ENCODE measurements around the gene B3GNT2.

DNA sequence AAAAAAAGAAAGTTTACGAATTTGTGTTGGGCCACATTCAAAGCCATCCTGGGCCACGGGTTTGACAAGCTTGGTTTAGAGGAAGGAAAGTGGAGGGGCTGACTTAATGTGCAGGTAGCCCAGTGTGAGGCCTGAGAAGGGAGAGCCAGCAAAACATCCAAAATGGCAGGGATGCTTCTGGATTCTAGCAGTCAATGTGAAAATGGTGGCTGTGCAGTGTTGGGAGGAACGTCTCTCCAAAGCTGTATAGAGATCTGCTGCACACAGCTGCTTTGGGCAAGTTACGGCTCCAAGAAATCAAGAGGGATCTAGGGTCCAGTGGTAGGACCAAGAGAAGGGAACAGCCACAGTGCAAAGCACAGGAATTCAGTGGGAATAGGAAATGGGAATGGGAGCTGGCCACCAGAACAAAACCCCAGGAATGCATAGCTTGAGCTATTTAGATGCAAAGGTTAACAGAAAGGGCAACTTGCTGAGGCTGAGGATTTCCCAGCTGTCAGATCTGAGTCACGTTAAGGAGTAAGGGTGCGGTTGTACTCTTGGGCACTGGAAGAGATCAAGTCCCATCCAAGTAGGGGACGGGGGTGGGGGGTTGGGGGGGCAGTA is 70.6 kb downstream of the B3GNT2 start:
- no peak for TF ChIP-seq CREB1 (CRISPR knock-in tag; IDR thresholded peaks at IDR 0.05; ENCODE audit: low read depth)
- TF ChIP-seq EZH2 (IDR thresholded peaks at IDR 0.05; ENCODE audit: low read depth, unreplicated experiment) = no peak
- TF ChIP-seq, protein P1, sequence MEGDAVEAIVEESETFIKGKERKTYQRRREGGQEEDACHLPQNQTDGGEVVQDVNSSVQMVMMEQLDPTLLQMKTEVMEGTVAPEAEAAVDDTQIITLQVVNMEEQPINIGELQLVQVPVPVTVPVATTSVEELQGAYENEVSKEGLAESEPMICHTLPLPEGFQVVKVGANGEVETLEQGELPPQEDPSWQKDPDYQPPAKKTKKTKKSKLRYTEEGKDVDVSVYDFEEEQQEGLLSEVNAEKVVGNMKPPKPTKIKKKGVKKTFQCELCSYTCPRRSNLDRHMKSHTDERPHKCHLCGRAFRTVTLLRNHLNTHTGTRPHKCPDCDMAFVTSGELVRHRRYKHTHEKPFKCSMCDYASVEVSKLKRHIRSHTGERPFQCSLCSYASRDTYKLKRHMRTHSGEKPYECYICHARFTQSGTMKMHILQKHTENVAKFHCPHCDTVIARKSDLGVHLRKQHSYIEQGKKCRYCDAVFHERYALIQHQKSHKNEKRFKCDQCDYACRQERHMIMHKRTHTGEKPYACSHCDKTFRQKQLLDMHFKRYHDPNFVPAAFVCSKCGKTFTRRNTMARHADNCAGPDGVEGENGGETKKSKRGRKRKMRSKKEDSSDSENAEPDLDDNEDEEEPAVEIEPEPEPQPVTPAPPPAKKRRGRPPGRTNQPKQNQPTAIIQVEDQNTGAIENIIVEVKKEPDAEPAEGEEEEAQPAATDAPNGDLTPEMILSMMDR (conservative IDR thresholded peaks at IDR 0.05; ENCODE audit: low read depth in 2 of 2) = no peak
